GM20000 (cell line): ENCODE results near the gene PDPK1.
"Not testable (repeated sequence)": the region's sequence is repeated elsewhere in the genome, so short reads cannot be mapped to it uniquely, and the experiment has no call there.

Source experiments
- DNase-seq: peaks from one replicate; pipeline ENCODE4 v3.0.0; 2012; ENCODE audit warnings: low spot score
- CTCF ChIP-seq: IDR thresholded peaks from 2 replicates; pipeline ENCODE4 v1.5.1; 2012; ENCODE audit warnings: mild to moderate bottlenecking, control low read depth; ENCODE audit errors: extremely low read depth, missing control alignments

The PDPK1 gene

DNA sequence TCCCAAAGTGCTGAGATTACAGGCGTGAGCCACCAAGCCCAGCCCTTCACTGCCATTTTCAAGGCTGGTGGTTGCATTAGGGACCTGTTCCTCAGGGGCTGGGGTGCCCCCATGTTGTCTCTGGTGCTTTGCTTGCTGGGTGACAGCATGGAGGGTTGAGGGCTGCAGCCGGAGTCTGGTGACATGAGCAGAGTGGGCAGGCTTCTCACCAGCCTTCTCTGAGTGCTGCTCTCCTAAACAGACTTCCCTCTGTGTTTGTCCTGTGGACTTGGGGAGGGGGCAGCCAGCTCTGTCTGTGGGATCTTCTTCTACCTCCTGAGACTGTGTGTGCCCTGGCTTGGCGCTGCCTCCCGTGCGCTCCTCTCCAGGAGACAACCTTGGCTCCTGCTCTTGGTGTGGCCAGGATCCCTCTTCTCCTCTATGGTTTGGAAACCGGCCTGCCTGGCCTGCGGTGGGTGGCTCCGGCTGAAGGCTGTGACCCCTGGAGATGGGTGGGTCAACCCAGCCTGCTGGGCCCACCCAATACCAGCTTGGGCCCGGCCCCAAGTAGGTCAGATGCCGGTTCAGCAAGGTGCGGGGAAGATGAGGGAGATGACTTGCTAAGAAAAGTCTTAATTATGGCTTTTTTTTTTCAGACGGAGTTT is 72.1 kb downstream of the PDPK1 start:
- no peak for DNase-seq
- no peak for TF ChIP-seq CTCF

GRCh38 chr16:2610781-2611498 is 73.1 kb downstream of the PDPK1 start:
- TF ChIP-seq CTCF = no peak
- no peak for DNase-seq

DNA sequence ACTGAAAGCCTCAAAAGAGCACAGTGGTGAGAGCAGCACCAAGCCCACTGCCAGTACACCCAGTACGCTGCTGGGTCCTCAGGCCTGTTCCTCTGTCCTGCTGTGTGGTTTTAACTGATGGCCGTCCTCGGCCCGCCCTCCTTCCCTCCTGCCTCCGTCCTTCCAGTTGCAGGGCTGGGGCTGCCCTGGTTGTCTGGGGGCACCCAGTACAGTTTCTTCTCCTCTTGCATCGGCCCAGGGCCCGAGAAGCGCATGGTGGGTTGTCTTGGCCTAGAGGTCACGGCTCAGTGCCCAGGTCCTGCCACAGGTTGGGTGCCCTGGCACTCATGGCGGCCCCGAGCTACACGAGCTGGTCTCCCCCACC is 73.7 kb downstream of the PDPK1 start:
- TF ChIP-seq CTCF = no peak
- DNase-seq = no peak

DNA sequence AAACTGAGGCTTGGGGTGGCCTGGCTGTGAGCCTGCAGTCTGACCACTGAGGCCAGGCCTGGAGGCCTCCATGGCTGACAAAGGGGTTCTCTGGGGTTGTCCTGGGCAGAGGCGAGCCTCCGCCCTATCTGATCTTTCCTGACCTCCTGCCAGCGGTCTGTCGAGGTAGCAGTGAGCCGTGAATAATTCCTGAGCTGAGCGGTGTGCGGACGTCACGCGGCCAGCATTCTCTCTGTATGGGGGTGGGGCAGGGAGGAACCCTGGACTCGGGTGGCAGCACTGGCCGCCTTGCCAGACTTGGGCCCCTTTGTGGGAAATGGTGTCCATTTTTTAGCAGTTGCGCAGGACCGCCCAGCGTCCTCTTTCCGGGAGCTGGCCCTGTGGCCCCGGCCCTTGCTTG is 74.1 kb downstream of the PDPK1 start:
- DNase-seq = not testable (repeated sequence)

DNA sequence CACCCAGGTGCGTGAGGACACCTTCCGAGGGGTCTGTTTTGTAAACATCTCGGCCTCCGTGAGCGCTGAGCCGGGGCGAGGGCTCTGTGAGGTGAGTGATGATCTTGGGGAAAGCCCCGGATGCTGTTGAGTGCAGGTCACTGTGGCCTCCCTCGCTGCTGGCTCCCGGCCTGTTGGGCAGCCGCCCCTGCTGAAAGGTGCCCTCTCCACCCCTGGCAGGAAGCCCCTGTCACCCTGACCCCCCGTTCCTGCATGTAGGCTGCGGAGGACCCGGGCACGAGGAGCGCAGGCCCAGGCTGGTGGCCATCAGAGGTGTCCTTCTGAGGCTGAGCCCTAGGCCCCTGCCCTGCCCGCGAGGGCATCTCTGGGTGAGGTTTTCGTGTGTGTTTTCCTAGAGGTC is 75.4 kb downstream of the PDPK1 start:
- DNase-seq = not testable (repeated sequence)

DNA sequence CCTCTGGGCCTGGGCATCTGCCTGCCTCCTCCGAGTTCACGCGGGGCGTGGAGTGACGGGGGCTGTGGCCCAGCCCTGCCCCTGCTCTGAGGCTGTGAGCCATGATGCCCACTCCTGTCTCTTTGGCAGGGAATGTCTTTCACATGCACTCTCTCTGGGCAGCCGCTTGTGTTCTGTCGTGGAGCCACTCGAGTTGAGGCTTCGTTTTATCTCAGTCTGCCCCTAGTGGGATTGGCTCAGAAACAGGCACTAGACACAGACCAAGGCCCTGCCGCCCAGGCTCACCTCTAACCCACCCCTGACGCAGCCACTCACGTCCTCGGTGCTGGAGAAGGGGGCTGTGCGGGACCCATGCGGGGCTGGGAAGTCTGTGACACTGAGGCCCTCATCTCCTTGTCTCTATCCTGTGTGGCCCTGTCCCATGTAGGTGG is 77.0 kb downstream of the PDPK1 start:
- DNase-seq = no peak
- TF ChIP-seq CTCF = no peak

DNA sequence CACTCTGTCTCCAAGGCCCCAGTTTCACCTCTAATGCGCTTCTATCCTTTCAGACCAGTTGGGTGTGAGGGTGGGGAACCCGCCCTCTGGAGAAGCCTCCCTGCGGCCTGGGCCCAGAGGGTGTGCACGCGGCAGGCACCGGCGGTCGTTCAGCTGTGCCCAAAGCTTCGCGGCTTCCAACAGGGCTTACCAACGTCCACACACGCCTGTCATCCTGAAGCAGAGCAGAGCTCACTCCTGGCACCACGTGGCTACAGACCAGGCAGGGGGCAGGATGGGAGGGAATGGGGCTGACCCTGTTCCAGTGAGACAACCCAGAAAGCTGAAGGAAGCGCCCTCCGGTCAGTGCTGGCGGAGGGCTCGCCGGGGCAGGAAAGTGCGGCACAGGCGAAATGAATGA is 81.1 kb downstream of the PDPK1 start:
- not testable (repeated sequence) for DNase-seq

DNA sequence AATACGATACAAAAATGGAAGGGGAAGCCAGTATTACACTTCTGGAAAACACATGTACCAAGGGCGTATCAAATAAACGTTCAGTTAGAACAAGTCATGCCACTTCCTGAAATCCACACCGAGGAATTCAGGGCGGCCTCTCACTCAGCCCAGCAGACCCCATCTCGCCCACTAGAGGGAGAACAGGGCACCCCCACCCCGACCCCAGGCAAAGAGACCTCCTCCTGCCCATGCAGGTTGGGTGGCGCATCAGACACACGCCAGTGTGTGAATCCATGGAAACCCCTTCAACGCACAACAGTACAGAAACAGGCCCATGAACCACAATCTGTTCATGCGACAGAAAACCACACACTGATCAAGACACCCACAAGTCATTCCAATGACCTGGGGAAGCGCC is 81.8 kb downstream of the PDPK1 start:
- not testable (repeated sequence) for DNase-seq

DNA sequence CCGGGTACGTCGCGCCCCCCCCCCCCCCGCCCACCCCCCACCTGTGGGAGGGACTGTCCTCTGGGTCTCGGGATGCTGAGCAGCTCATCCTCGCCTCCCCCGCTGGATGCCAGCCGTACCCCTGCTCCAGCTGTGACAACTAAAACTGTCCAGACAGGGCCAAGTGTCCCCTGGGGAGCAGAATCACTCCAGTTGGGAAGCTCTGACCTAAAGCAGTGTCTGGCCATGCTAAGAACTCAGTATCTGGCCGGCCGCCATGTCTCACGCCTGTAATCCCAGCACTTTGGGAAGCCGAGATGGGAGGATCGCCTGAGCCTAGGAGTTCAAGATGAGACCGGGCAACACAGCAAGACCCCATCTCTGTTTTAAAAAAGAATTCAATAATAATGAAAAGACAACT is 83.0 kb downstream of the PDPK1 start:
- DNase-seq = not testable (repeated sequence)

DNA sequence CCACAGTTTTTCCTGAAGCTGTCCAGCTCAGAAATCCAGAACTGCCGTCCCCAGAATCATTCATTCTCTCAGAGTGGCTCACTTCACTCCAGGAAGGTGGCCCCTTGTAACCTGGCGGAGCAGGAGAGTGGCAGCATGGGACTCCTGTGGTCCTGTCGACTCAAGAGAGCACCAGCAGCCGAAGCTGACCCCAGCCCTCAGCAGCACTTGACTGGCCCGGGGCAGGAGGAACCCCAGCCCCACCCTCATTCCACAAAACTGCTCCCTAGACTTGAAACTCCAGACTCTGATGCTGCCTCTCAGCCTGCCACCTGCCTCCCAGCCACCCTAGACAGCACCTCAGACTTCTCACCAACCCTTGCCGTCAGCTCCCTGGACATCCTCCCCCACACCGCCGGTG is 83.6 kb downstream of the PDPK1 start:
- not testable (repeated sequence) for DNase-seq

GRCh38 chr16:2627075-2627474 is 89.3 kb downstream of the PDPK1 start:
- not testable (repeated sequence) for DNase-seq

DNA sequence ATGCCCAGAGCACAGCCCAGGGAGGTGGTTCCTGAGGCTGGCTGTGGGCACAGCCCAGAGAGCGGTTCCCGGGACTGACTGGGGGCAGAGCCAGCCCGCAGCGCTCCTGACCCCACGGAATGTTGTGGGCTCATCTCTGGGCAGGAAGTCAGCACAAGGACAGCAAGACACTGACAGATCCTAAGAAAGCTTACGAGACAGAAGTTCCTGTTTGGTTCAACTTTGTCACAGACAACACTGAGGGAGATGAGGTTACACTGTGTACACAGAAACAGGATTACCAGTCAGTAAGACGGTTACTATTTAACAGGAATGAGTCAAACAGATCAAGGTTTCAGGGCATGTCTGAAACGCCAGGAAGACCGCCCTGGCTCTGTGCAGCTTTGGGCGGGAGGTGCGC is 93.4 kb downstream of the PDPK1 start:
- DNase-seq = not testable (repeated sequence)

GRCh38 chr16:2632291-2632690 is 94.5 kb downstream of the PDPK1 start:
- DNase-seq = not testable (repeated sequence)
